Uterus (tissue), 2 donors: Measurements from ENCODE around the gene NRXN3.

Experiments used
- CTCF ChIP-seq, 4 experiments: fragments of 200-600 bp in 2 of 4; fragments of 450-650 bp in 2 of 4; sonication (generic) in 2 of 4; IDR thresholded peaks; one replicate each; pipeline ENCODE4 v1.5.1; 2016 to 2019; ENCODE audit warnings: antibody characterized with exemption in 4 of 4, mild to moderate bottlenecking in 2 of 4, moderate library complexity in 1 of 4
- POLR2A ChIP-seq, 2 donors: fragments of 450-650 bp; IDR thresholded peaks; one replicate each; pipeline ENCODE4 v1.6.1; 2016; ENCODE audit warnings: antibody characterized with exemption in 2 of 2, mild to moderate bottlenecking in 1 of 2, moderate library complexity in 1 of 2

- TF ChIP-seq CTCF (IDR thresholded peaks at IDR 0.05) (no peak), POLR2A (IDR thresholded peaks at IDR 0.05) (no peak)
These were observed 487.3 kb downstream of the NRXN3 start for GRCh38 chr14:78657451-78657850.
